Mesenchymal stem cell (in vitro differentiated cells and primary cell): ENCODE data around the gene RAMP3.
"Not testable (repeated sequence)": the region's sequence is repeated elsewhere in the genome, so short reads cannot be mapped to it uniquely, and the experiment has no call there.

Source experiments
- DNase-seq: peaks from one replicate; pipeline ENCODE4 v3.0.0-alpha.2; 2013
- H2AFZ ChIP-seq: one replicate; pipeline ENCODE4 v1.6.1; 2013; ENCODE audit warnings: low read depth, mild to moderate bottlenecking, control low read depth, inconsistent platforms, low read length, moderate library complexity
- H2AK5ac ChIP-seq: 2 replicates; pipeline ENCODE4 v1.6.1; 2013; ENCODE audit warnings: low read length, moderate library complexity, mild to moderate bottlenecking, inconsistent platforms; ENCODE audit not compliant: severe bottlenecking
- H2BK120ac ChIP-seq: one replicate; pipeline ENCODE4 v1.6.1; 2013; ENCODE audit warnings: low read depth, mild to moderate bottlenecking, inconsistent platforms, low read length, moderate library complexity
- H2BK12ac ChIP-seq, 2 experiments: one replicate each; pipeline ENCODE4 v1.6.1; 2013; ENCODE audit warnings: inconsistent platforms in 2 of 2, low read length in 2 of 2, mild to moderate bottlenecking in 2 of 2, moderate library complexity in 2 of 2, control low read depth in 1 of 2
- H2BK15ac ChIP-seq: one replicate; pipeline ENCODE4 v1.6.1; 2013; ENCODE audit warnings: mild to moderate bottlenecking, low read depth, inconsistent platforms; ENCODE audit not compliant: poor library complexity, severe bottlenecking
- H2BK5ac ChIP-seq: 2 replicates; pipeline ENCODE4 v1.6.1; 2013; ENCODE audit warnings: low read depth, mild to moderate bottlenecking, low read length, control low read depth, inconsistent platforms; ENCODE audit not compliant: poor library complexity, severe bottlenecking
- H3K14ac ChIP-seq, 2 experiments: one replicate each; pipeline ENCODE4 v1.6.1; 2013; ENCODE audit warnings: inconsistent platforms in 2 of 2, low read length in 2 of 2, control low read depth in 1 of 2, mild to moderate bottlenecking in 1 of 2, moderate library complexity in 1 of 2
- H3K18ac ChIP-seq, 2 experiments: one replicate each; pipeline ENCODE4 v1.6.1; 2013; ENCODE audit warnings: inconsistent platforms in 2 of 2, low read length in 2 of 2, control low read depth in 1 of 2, low read depth in 1 of 2, mild to moderate bottlenecking in 1 of 2
- H3K23ac ChIP-seq, 2 experiments: one replicate each; pipeline ENCODE4 v1.6.1; 2013; ENCODE audit warnings: inconsistent platforms in 2 of 2, low read length in 2 of 2, mild to moderate bottlenecking in 2 of 2, moderate library complexity in 2 of 2, control low read depth in 1 of 2
- H3K27ac ChIP-seq: 2 replicates; pipeline ENCODE4 v1.5.1; 2013; ENCODE audit warnings: mild to moderate bottlenecking, moderate library complexity, low read length, control low read depth, inconsistent platforms; ENCODE audit not compliant: poor library complexity, severe bottlenecking
- H3K27me3 ChIP-seq, 2 experiments: 2 replicates each; pipeline versions ENCODE4 v1.6.1 to v1.7.0; 2013; ENCODE audit warnings: low read length in 2 of 2, mild to moderate bottlenecking in 2 of 2, moderate library complexity in 2 of 2, control low read depth in 1 of 2, inconsistent platforms in 1 of 2; ENCODE audit not compliant: control insufficient read depth in 1 of 2, insufficient read depth in 1 of 2
- H3K36me3 ChIP-seq, 2 experiments: 2 replicates each; pipeline versions ENCODE4 v1.6.1 to v1.7.0; 2013; ENCODE audit warnings: low read length in 2 of 2, control low read depth in 1 of 2, inconsistent platforms in 1 of 2, low read depth in 1 of 2, mild to moderate bottlenecking in 1 of 2; ENCODE audit not compliant: insufficient read depth in 2 of 2, control insufficient read depth in 1 of 2
- H3K4ac ChIP-seq, 2 experiments: one replicate each; pipeline ENCODE4 v1.6.1; 2013; ENCODE audit warnings: inconsistent platforms in 2 of 2, low read length in 2 of 2, mild to moderate bottlenecking in 2 of 2, moderate library complexity in 2 of 2, control low read depth in 1 of 2, low read depth in 1 of 2
- H3K4me1 ChIP-seq: 2 replicates; pipeline ENCODE4 v1.6.1; 2013; ENCODE audit warnings: low read depth, low read length, control low read depth; ENCODE audit not compliant: control insufficient read depth, insufficient read depth
- H3K4me2 ChIP-seq: 2 replicates; pipeline ENCODE4 v1.6.1; 2013; ENCODE audit warnings: low read length, mild to moderate bottlenecking, inconsistent platforms; ENCODE audit not compliant: poor library complexity, severe bottlenecking
- H3K4me3 ChIP-seq, 2 experiments: 2 replicates each; pipeline versions ENCODE4 v1.5.1 to v1.7.0; 2013; ENCODE audit warnings: low read length in 2 of 2, mild to moderate bottlenecking in 2 of 2, control low read depth in 1 of 2, low read depth in 1 of 2; ENCODE audit not compliant: insufficient read depth in 1 of 2
- H3K79me1 ChIP-seq: replicated peaks from 2 replicates; pipeline ENCODE4 v1.6.1; 2013; ENCODE audit warnings: mild to moderate bottlenecking, control low read depth, low read length, inconsistent platforms; ENCODE audit not compliant: poor library complexity, severe bottlenecking
- H3K9ac ChIP-seq: 2 replicates; pipeline ENCODE4 v1.7.0; 2013; ENCODE audit warnings: mild to moderate bottlenecking, low read length, moderate library complexity
- H3K9me3 ChIP-seq: 2 replicates; pipeline ENCODE4 v1.7.0; 2013; ENCODE audit warnings: mild to moderate bottlenecking, low read length; ENCODE audit not compliant: control insufficient read depth
- H4K8ac ChIP-seq: one replicate; pipeline ENCODE4 v1.6.1; 2013; ENCODE audit warnings: inconsistent platforms, mild to moderate bottlenecking, low read length, moderate library complexity
- H4K91ac ChIP-seq: one replicate; pipeline ENCODE4 v1.6.1; 2013; ENCODE audit warnings: mild to moderate bottlenecking, low read length, inconsistent platforms
- WGBS: methylation state at CpG from one replicate; pipeline ENCODE4 v1.1.7; 2013; ENCODE audit warnings: mixed read lengths; 5-methylcytosine and 5-hydroxymethylcytosine counted together

Gene RAMP3

DNA sequence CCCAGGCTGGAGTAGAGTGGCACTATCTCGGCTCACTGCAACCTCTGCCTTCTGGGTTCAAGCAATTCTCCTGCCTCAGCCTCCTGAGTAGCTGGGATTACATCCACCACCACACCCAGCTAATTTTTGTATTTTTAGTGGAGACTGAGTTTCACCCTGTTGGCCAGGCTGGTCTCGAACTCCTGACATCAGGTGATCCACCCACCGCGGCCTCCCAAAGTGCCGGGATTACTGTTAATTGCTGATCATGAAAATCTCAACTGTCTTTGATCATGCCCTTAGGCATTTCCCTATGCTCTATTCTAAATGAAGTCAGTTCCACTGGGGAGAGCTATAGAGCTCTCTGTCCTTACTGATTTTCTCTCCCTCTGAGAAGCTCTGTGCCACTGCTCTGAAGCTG, 48.7 kb downstream of the RAMP3 start:
- H3K23ac ChIP-seq, H3K27ac ChIP-seq, H2BK120ac ChIP-seq, H2BK12ac ChIP-seq, H2AFZ ChIP-seq, H3K4ac ChIP-seq, H3K9me3 ChIP-seq, H2AK5ac ChIP-seq, H3K4me2 ChIP-seq, H3K14ac ChIP-seq, H3K4me3 ChIP-seq, H3K9ac ChIP-seq, H2BK15ac ChIP-seq, H3K36me3 ChIP-seq, H4K8ac ChIP-seq, H3K4me1 ChIP-seq, H3K18ac ChIP-seq, DNase-seq, H4K91ac ChIP-seq, H2BK5ac ChIP-seq, H3K79me1 ChIP-seq: not testable (repeated sequence)
- WGBS: 92% methylated on average over 5 of the region's 5 CpGs
- peaks cover 30 to 37% of the 10 kb centered on the region in 2 experiments for H3K27me3 ChIP-seq

DNA sequence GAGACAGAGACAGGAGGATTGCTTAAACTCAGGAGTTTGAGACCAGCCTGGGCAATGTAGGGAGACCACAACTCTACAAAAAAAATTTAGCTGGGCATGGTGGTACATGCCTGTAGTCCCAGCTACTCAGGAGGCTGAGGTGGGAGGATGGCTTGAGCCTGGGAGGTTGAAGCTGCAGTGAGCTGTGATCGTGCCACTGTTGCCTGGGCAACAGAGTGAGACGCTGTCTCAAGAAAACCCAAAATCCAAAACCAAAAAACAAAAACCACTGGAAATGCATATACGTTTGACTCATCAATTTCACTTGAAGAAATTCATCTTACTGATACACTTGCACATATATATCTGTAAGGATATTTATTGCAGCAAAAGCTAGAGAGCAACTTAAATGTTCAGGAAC, 52.3 kb downstream of the RAMP3 start:
- H3K4me3 ChIP-seq, H4K91ac ChIP-seq, H2BK120ac ChIP-seq, H3K23ac ChIP-seq, H3K4ac ChIP-seq, H3K36me3 ChIP-seq, H3K9ac ChIP-seq, H3K4me2 ChIP-seq, H3K9me3 ChIP-seq, H3K79me1 ChIP-seq, H2BK5ac ChIP-seq, H4K8ac ChIP-seq, H3K4me1 ChIP-seq, H2AFZ ChIP-seq, H3K14ac ChIP-seq, H2BK15ac ChIP-seq, H2BK12ac ChIP-seq, H3K18ac ChIP-seq, DNase-seq, H2AK5ac ChIP-seq, H3K27ac ChIP-seq: not testable (repeated sequence)
- H3K27me3 ChIP-seq: peaks cover 29 to 66% of the 10 kb centered on the region in 2 experiments
- no CpG with 5 or more reads among the region's 3 CpGs for WGBS

DNA sequence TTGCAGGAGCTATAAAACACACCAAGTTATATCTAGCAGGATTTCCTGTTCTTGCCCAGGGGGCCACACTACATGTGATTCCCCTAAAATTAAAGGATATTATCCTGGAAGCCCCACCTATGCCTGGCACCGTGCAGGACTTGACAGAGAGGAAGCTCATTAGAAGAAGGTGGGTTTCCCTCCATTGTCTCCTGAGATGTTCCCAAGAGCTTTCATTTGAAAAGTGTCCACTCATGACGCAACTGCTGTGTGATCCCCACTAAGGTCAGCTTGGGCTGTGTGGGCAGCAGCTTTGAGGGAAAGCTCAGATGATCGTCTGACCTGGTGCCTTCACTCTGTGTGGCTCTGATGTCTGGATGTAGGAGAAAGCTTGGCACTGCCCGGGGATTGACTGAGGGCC, 53.5 kb downstream of the RAMP3 start:
- no peaks in the 10 kb centered on the region for H3K36me3 ChIP-seq
- no peak for DNase-seq
- no peak overlapping the region for H2BK12ac ChIP-seq
- H3K4me1 ChIP-seq: no peaks in the 10 kb centered on the region
- H3K79me1 ChIP-seq: no peaks in the 10 kb centered on the region
- H3K9me3 ChIP-seq: peaks cover 4% of the 10 kb centered on the region
- no peak overlapping the region for H2BK5ac ChIP-seq
- no peak overlapping the region for H2AK5ac ChIP-seq
- no peak overlapping the region for H3K23ac ChIP-seq
- H3K27ac ChIP-seq: no peak overlapping the region
- no peak overlapping the region for H3K4me3 ChIP-seq
- no peak overlapping the region for H3K9ac ChIP-seq
- no peak overlapping the region for H2BK15ac ChIP-seq
- no peak overlapping the region for H3K4ac ChIP-seq
- H3K14ac ChIP-seq: no peak overlapping the region
- H3K4me2 ChIP-seq: no peak overlapping the region
- no peak overlapping the region for H4K8ac ChIP-seq
- H3K18ac ChIP-seq: no peak overlapping the region
- WGBS: 55% methylated on average over 4 of the region's 4 CpGs
- no peak overlapping the region for H4K91ac ChIP-seq
- H2BK120ac ChIP-seq: no peak overlapping the region
- no peak overlapping the region for H2AFZ ChIP-seq
- H3K27me3 ChIP-seq: peaks cover 28 to 78% of the 10 kb centered on the region in 2 experiments

DNA sequence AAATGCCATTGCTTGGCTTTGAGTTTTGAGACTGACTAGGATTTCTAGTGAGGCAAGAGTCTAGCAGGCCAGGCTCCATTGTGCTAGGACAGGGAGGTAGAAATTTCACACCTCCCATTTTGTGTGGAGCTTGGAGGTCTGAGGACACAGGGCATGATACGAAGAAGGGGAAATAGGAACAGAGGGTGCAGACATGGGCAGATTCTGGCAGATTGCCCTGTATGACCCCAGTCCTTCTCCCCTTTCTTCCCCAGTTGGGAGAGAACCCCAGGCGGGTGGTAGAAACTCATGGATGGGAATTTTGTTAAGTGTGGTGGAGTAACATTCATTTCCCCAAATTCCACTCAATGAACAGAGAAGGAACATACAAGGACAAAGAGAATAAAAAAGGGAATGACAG, 54.4 kb downstream of the RAMP3 start:
- Histone ChIP-seq H2AFZ (no peak overlapping the region), H3K18ac (no peak overlapping the region), H2BK5ac (no peak overlapping the region), H2BK15ac (no peak overlapping the region), H4K91ac (no peak overlapping the region), H3K4me3 (no peak overlapping the region), H3K4me1 (no peaks in the 10 kb centered on the region), H3K4ac (no peak overlapping the region), H3K36me3 (no peaks in the 10 kb centered on the region), H2AK5ac (no peak overlapping the region), H3K14ac (no peak overlapping the region), H3K27ac (no peak overlapping the region), H3K23ac (no peak overlapping the region), H4K8ac (no peak overlapping the region), H2BK120ac (no peak overlapping the region), H3K4me2 (no peak overlapping the region), H3K27me3 (peaks cover 37 to 87% of the 10 kb centered on the region in 2 experiments), H3K9ac (no peak overlapping the region), H2BK12ac (no peak overlapping the region), H3K79me1 (no peaks in the 10 kb centered on the region), H3K9me3 (peaks cover 4% of the 10 kb centered on the region)
- DNase-seq: no peak
- WGBS: no CpG with 5 or more reads among the region's 2 CpGs
